GM23338 (cell line): Measurements from ENCODE around the gene SGPP1. TPM values are rescaled to one million over a fixed set of nuclear protein-coding genes. Genes with fewer than 3 reads are reported as not detected.

Experiments used
- ATAC-seq: fragments of 200-7000 bp; cut with Tn5 transposase; 3 replicates; pipeline ENCODE4 v1.9.1; 2020
- DNase-seq: peaks from one replicate; pipeline ENCODE4 v3.0.0-alpha.2; 2015; ENCODE audit warnings: low spot score
- H2AFZ ChIP-seq: fragments of 200-600 bp; sonication (generic); 2 replicates; pipeline ENCODE4 v1.8.0; 2016; ENCODE audit warnings: antibody characterized with exemption, mild to moderate bottlenecking, moderate library complexity
- H3F3A ChIP-seq: fragments of 200-600 bp; sonication (generic); replicated peaks from 2 replicates; pipeline ENCODE4 v1.8.0; 2017; ENCODE audit warnings: antibody characterized with exemption, mixed run types, low read depth
- H3K27ac ChIP-seq: fragments of 200-600 bp; sonication (generic); 2 replicates; pipeline ENCODE4 v1.6.1; 2016; ENCODE audit warnings: low read depth
- H3K27me3 ChIP-seq: fragments of 200-600 bp; sonication (generic); 2 replicates; pipeline ENCODE4 v1.8.0; 2016; ENCODE audit warnings: mild to moderate bottlenecking, mixed run types, moderate library complexity; ENCODE audit not compliant: insufficient read depth
- H3K36me3 ChIP-seq: fragments of 200-600 bp; sonication (generic); 2 replicates; pipeline ENCODE4 v1.8.0; 2016; ENCODE audit warnings: mild to moderate bottlenecking; ENCODE audit not compliant: insufficient read depth
- H3K4me1 ChIP-seq: fragments of 200-600 bp; sonication (generic); 2 replicates; pipeline ENCODE4 v1.8.0; 2016; ENCODE audit warnings: mild to moderate bottlenecking, moderate library complexity; ENCODE audit not compliant: insufficient read depth
- H3K4me2 ChIP-seq: fragments of 200-600 bp; sonication (generic); 2 replicates; pipeline ENCODE4 v1.7.1; 2017; ENCODE audit warnings: mixed run types
- H3K4me3 ChIP-seq: fragments of 200-600 bp; sonication (generic); 2 replicates; pipeline ENCODE4 v1.6.1; 2016; ENCODE audit warnings: mixed run types
- H3K79me2 ChIP-seq: fragments of 200-600 bp; sonication (generic); replicated peaks from 2 replicates; pipeline ENCODE4 v1.8.0; 2017; ENCODE audit warnings: mild to moderate bottlenecking; ENCODE audit not compliant: insufficient read depth
- H3K9me2 ChIP-seq: fragments of 200-600 bp; sonication (generic); 2 replicates; pipeline ENCODE4 v1.8.0; 2017; ENCODE audit not compliant: insufficient read depth
- H4K20me1 ChIP-seq: fragments of 200-600 bp; sonication (generic); replicated peaks from 2 replicates; pipeline ENCODE4 v1.8.0; 2017; ENCODE audit warnings: mild to moderate bottlenecking; ENCODE audit not compliant: insufficient read depth
- H3K27ac Mint-ChIP-seq: 2 replicates; pipeline ENCODE4 v1.8.0; 2020; ENCODE audit warnings: inconsistent platforms, mild to moderate bottlenecking, moderate library complexity, mixed read lengths
- H3K27me3 Mint-ChIP-seq: 3 replicates; pipeline ENCODE4 v1.8.0; 2022; ENCODE audit warnings: low read depth, mild to moderate bottlenecking, moderate library complexity, mixed read lengths, inconsistent platforms; ENCODE audit not compliant: insufficient read depth, poor library complexity
- H3K36me3 Mint-ChIP-seq: 3 replicates; pipeline ENCODE4 v1.8.0; 2021; ENCODE audit warnings: low read depth, mild to moderate bottlenecking, inconsistent platforms, moderate library complexity, mixed read lengths
- H3K4me1 Mint-ChIP-seq: 3 replicates; pipeline ENCODE4 v1.8.0; 2020; ENCODE audit warnings: mild to moderate bottlenecking, inconsistent platforms, mixed read lengths
- H3K4me3 Mint-ChIP-seq: 3 replicates; pipeline ENCODE4 v1.8.0; 2021; ENCODE audit warnings: moderate library complexity, mild to moderate bottlenecking, inconsistent platforms, mixed read lengths
- H3K9me3 Mint-ChIP-seq: 3 replicates; pipeline ENCODE4 v1.8.0; 2020; ENCODE audit warnings: moderate library complexity, mild to moderate bottlenecking, inconsistent platforms, mixed read lengths
- CREB1 ChIP-seq: fragments of 250-450 bp; sonication (Bioruptor Pico); IDR thresholded peaks from 2 replicates; pipeline ENCODE4 v1.5.0; 2020; ENCODE audit warnings: low read depth, mild to moderate bottlenecking, moderate library complexity
- CTCF ChIP-seq, 2 experiments: fragments of 200-600 bp in 1 of 2; sonication (generic) in 1 of 2; conservative IDR thresholded peaks; 2 replicates each; pipeline versions ENCODE4 v1.5.1 to v1.6.1; 2016 to 2017; ENCODE audit warnings: antibody characterized with exemption in 2 of 2, low read depth in 2 of 2, mild to moderate bottlenecking in 2 of 2, moderate library complexity in 1 of 2
- ETS1 ChIP-seq: IDR thresholded peaks from 2 replicates; pipeline ENCODE4 v1.6.1; 2016; ENCODE audit warnings: antibody characterized with exemption
- EZH2 ChIP-seq: fragments of 200-600 bp; sonication (generic); IDR thresholded peaks from one replicate; pipeline ENCODE4 v1.8.0; 2017; ENCODE audit warnings: antibody characterized with exemption, mild to moderate bottlenecking, low read depth; ENCODE audit not compliant: unreplicated experiment
- EZH2phosphoT487 ChIP-seq: fragments of 200-600 bp; sonication (generic); IDR thresholded peaks from one replicate; pipeline ENCODE4 v1.8.1; 2018; ENCODE audit warnings: antibody characterized with exemption; ENCODE audit not compliant: unreplicated experiment
- JUNB ChIP-seq: IDR thresholded peaks from one replicate; pipeline ENCODE4 v1.6.1; 2016; ENCODE audit warnings: antibody characterized with exemption; ENCODE audit not compliant: unreplicated experiment
- NANOG ChIP-seq: IDR thresholded peaks from 2 replicates; pipeline ENCODE4 v1.6.1; 2016; ENCODE audit warnings: antibody characterized with exemption, borderline replicate concordance
- POLR2AphosphoS5 ChIP-seq: IDR thresholded peaks from 2 replicates; pipeline ENCODE4 v1.6.1; 2016; ENCODE audit warnings: antibody characterized with exemption, low read depth
- REST ChIP-seq: IDR thresholded peaks from one replicate; pipeline ENCODE4 v1.6.1; 2018; ENCODE audit warnings: antibody characterized with exemption; ENCODE audit not compliant: unreplicated experiment
- STAT1 ChIP-seq: IDR thresholded peaks from one replicate; pipeline ENCODE4 v1.6.1; 2016; ENCODE audit warnings: antibody characterized with exemption; ENCODE audit not compliant: unreplicated experiment
- ZNF114 ChIP-seq: fragments of 250-450 bp; sonication (Bioruptor Pico); IDR thresholded peaks from 2 replicates; pipeline ENCODE4 v1.5.0; 2020; ENCODE audit warnings: mild to moderate bottlenecking, moderate library complexity
- ZNF331 ChIP-seq: fragments of 250-450 bp; sonication (Bioruptor Pico); IDR thresholded peaks from 2 replicates; pipeline ENCODE4 v1.5.0; 2020; ENCODE audit warnings: low read depth, mild to moderate bottlenecking, moderate library complexity
- ZNF462 ChIP-seq: fragments of 250-450 bp; sonication (Bioruptor Pico); IDR thresholded peaks from 2 replicates; pipeline ENCODE4 v1.5.0; 2020; ENCODE audit warnings: mild to moderate bottlenecking, moderate library complexity
- polyA plus RNA-seq: library from polyadenylated mRNA; unstranded; fragments of >200 nt; fragmentation: Nextera tagmentation; extraction: Ambion mirVana; gene quantifications from 2 replicates; pipeline ENCODE4 v1.2.1, GENCODE V29; 2016
- total RNA-seq: library from RNA; depleted of rRNA; stranded (reverse); fragments of >200 nt; shearing (Covaris generic); gene quantifications from 2 replicates; pipeline ENCODE4 v1.2.3, GENCODE V29; 2014

The SGPP1 gene
- total and polyA plus RNA-seq, 2 experiments from 2014 or later, result 4.2 to 11.1 TPM

GRCh38 chr14:63671987-63672386 lies 55.9 kb downstream of the SGPP1 start (continued):
- no peak for TF ChIP-seq REST
- no peak for TF ChIP-seq POLR2AphosphoS5
- TF ChIP-seq EZH2phosphoT487, result no peak
- TF ChIP-seq CREB1 (CRISPR knock-in tag), result no peak
- no peak for TF ChIP-seq STAT1
- TF ChIP-seq NANOG, result no peak

GRCh38 chr14:63670692-63671091 lies 57.2 kb downstream of the SGPP1 start:
- Histone ChIP-seq H4K20me1 (no peaks in the 10 kb centered on the region), H3K27me3 (no peaks in the 10 kb centered on the region), H3K4me1 (no peaks in the 10 kb centered on the region), H3K4me2 (no peak overlapping the region), H3K79me2 (no peaks in the 10 kb centered on the region), H3F3A (no peaks in the 10 kb centered on the region), H3K4me3 (no peak overlapping the region), H3K9me2 (no peaks in the 10 kb centered on the region), H3K36me3 (no peaks in the 10 kb centered on the region), H3K27ac (no peak overlapping the region), H2AFZ (no peak overlapping the region)
- Mint-ChIP-seq H3K4me1 (no peaks in the 10 kb centered on the region; the same call in 2 of the 3 replicates), H3K27me3 (peaks cover 4% of the 10 kb centered on the region), H3K9me3 (no peaks in the 10 kb centered on the region), H3K27ac (no peak overlapping the region), H3K36me3 (no peaks in the 10 kb centered on the region), H3K4me3 (no peak overlapping the region)
- DNase-seq (no peak), ATAC-seq (no peak)
- TF ChIP-seq ZNF331 (CRISPR knock-in tag) (no peak), NANOG (no peak), POLR2AphosphoS5 (no peak), EZH2 (no peak), ZNF462 (no peak), ZNF114 (no peak), JUNB (no peak), STAT1 (no peak), CTCF (conservative IDR thresholded peaks at IDR 0.05; ENCODE audit: low read depth in 2 of 2) (no peak), CREB1 (CRISPR knock-in tag) (no peak), ETS1 (no peak)
